ENCODE measurements around the gene LRP10. TPM values are rescaled to one million over a fixed set of nuclear protein-coding genes. Genes with fewer than 3 reads are reported as not detected.

LRP10 gene
- total RNA-seq, 4 donors from 2014 or later, result 31.1 to 109 (median 60.1) TPM

GRCh38 chr14:22882064-22882463, 10.5 kb downstream of the LRP10 start:
- Histone ChIP-seq H3K4me1 (peaks cover 0 to 7% of the 10 kb centered on the region in 2 donors), H3K27me3 (peaks cover 9 to 25% (median 21%) of the 10 kb centered on the region in 3 donors), H3K4me3 (no peak overlapping the region), H3K9me3 (no peaks in the 10 kb centered on the region), H3K27ac (no peak overlapping the region), H3K36me3 (peaks cover 0 to 22% of the 10 kb centered on the region in 2 donors)
- DNase-seq (no peak), ATAC-seq (no peak)
- intact Hi-C loops (cut with DNase I; ENCODE audit: low total_unique reads), result no loop called here
- TF ChIP-seq CTCF (IDR thresholded peaks at IDR 0.05 in 4 of 5, conservative IDR thresholded peaks at IDR 0.05 in 1 of 5) (no peak), POLR2A (IDR thresholded peaks at IDR 0.05) (no peak)
- in situ Hi-C loops (cut with MboI; ENCODE audit: low sequenced_read_pairs in 4 of 4), result no loop called here

- intact Hi-C loops (cut with DNase I; ENCODE audit: low total_unique reads), result no loop called here
- ATAC-seq (no peak), DNase-seq (no peak)
- Histone ChIP-seq H3K4me1 (peaks cover 0 to 8% of the 10 kb centered on the region in 2 donors), H3K9me3 (no peaks in the 10 kb centered on the region), H3K4me3 (no peak overlapping the region), H3K27me3 (peaks cover 9 to 27% (median 26%) of the 10 kb centered on the region in 3 donors), H3K36me3 (peaks cover 0 to 16% of the 10 kb centered on the region in 2 donors), H3K27ac (no peak overlapping the region)
- in situ Hi-C loops (cut with MboI; ENCODE audit: low sequenced_read_pairs in 4 of 4), result no loop called here
- TF ChIP-seq CTCF (IDR thresholded peaks at IDR 0.05 in 4 of 5, conservative IDR thresholded peaks at IDR 0.05 in 1 of 5), result no peak
- TF ChIP-seq POLR2A (IDR thresholded peaks at IDR 0.05), result no peak
Observed at GRCh38 chr14:22882529-22883172, 11.1 kb downstream of the LRP10 start.

GRCh38 chr14:22883173-22883976, 11.8 kb downstream of the LRP10 start, which contains the start of gene REM2:
Gene REM2, plus strand, starts transcription at chr14:22883222. Its CDS starts 66 bp downstream, at chr14:22883288.
- TF ChIP-seq CTCF (IDR thresholded peaks at IDR 0.05 in 4 of 5, conservative IDR thresholded peaks at IDR 0.05 in 1 of 5) (no peak), POLR2A (IDR thresholded peaks at IDR 0.05) (no peak)
- H3K27ac ChIP-seq, result no peak within 1 kb of the TSS
- peaks cover 0 to 9% of the 10 kb centered on the region in 2 donors for H3K36me3 ChIP-seq
- H3K4me3 ChIP-seq, result no peak within 1 kb of the TSS
- peaks cover 9 to 34% (median 26%) of the 10 kb centered on the region in 3 donors for H3K27me3 ChIP-seq
- peaks cover 0 to 8% of the 10 kb centered on the region in 2 donors for H3K4me1 ChIP-seq
- ATAC-seq (no peak), DNase-seq (no peak)
- H3K9me3 ChIP-seq, result no peaks in the 10 kb centered on the region
- in situ Hi-C loops (cut with MboI; ENCODE audit: low sequenced_read_pairs in 4 of 4) (no loop called here), intact Hi-C loops (cut with DNase I; ENCODE audit: low total_unique reads) (no loop called here)

- peaks cover 0 to under 1% of the 10 kb centered on the region in 2 donors for H3K36me3 ChIP-seq
- intact Hi-C loops (cut with DNase I; ENCODE audit: low total_unique reads), result no loop called here
- no peak overlapping the region for H3K4me3 ChIP-seq
- ATAC-seq (no peak), DNase-seq (no peak)
- in situ Hi-C loops (cut with MboI; ENCODE audit: low sequenced_read_pairs in 4 of 4), result no loop called here
- H3K27ac ChIP-seq, result no peak overlapping the region
- TF ChIP-seq POLR2A (IDR thresholded peaks at IDR 0.05), result no peak
- TF ChIP-seq CTCF (IDR thresholded peaks at IDR 0.05 in 4 of 5, conservative IDR thresholded peaks at IDR 0.05 in 1 of 5), result no peak
- H3K27me3 ChIP-seq, result peaks cover 9 to 34% (median 26%) of the 10 kb centered on the region in 3 donors
- no peaks in the 10 kb centered on the region for H3K9me3 ChIP-seq
- H3K4me1 ChIP-seq, result peaks cover 0 to 8% of the 10 kb centered on the region in 2 donors
Observed at GRCh38 chr14:22884076-22884737, 12.7 kb downstream of the LRP10 start.
